GM06990 (cell line): Measurements from ENCODE around the gene GRID1.

ENCODE experiments used
- DNase-seq: peaks from one replicate; pipeline ENCODE4 v3.0.0-alpha.2; 2011; ENCODE audit not compliant: insufficient read length; ENCODE audit errors: extremely low read depth
- H3K27me3 ChIP-seq: replicated peaks from 2 replicates; pipeline ENCODE4 v1.6.0; 2011; ENCODE audit warnings: low read length; ENCODE audit not compliant: control insufficient read depth, insufficient read depth
- H3K36me3 ChIP-seq: 2 replicates; pipeline ENCODE4 v1.5.1; 2011; ENCODE audit warnings: low read length; ENCODE audit not compliant: control insufficient read depth, insufficient read depth
- H3K4me3 ChIP-seq: replicated peaks from 2 replicates; pipeline ENCODE4 v1.5.1; 2011; ENCODE audit warnings: low read depth, mild to moderate bottlenecking, control low read depth, low read length
- TF ChIP-seq, protein P1 (sequence below): IDR thresholded peaks from 2 replicates; pipeline ENCODE4 v1.5.1; 2011; ENCODE audit warnings: low read length, control low read depth, mild to moderate bottlenecking, inconsistent platforms; ENCODE audit not compliant: insufficient read depth, poor library complexity, severe bottlenecking

The GRID1 gene

DNA sequence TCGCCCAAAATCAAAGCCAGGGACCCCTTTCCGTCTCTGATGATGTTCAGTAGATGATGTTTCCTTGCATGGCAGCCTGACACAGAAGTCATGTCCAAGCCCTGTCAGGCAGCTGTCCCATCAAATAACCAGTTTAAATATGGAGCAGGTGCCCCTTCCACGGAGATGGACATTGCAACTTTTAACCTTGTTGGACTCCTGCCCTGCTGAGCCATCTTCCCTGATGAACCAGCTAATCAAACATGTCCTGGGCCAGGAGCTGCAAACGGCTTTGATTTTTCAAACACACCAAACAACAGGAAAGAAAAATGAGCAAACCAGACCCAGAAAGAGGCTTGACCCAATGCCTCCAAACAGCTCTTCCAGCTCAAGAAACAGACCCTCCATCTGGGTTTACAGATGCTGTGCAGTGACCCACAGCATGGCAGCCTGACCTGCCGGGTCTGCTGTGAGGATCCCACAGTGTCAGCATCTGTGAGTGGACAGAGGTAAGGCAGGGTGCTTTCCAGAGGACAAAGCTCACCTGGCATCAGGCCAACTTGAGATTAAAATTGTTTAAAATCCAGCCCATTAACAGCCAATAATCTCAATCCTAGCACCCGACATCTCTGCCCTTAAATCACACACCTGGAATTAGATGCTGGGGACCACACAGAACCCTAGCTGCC, 372.6 kb downstream of the GRID1 start:
- no peak for DNase-seq
- TF ChIP-seq, protein P1, sequence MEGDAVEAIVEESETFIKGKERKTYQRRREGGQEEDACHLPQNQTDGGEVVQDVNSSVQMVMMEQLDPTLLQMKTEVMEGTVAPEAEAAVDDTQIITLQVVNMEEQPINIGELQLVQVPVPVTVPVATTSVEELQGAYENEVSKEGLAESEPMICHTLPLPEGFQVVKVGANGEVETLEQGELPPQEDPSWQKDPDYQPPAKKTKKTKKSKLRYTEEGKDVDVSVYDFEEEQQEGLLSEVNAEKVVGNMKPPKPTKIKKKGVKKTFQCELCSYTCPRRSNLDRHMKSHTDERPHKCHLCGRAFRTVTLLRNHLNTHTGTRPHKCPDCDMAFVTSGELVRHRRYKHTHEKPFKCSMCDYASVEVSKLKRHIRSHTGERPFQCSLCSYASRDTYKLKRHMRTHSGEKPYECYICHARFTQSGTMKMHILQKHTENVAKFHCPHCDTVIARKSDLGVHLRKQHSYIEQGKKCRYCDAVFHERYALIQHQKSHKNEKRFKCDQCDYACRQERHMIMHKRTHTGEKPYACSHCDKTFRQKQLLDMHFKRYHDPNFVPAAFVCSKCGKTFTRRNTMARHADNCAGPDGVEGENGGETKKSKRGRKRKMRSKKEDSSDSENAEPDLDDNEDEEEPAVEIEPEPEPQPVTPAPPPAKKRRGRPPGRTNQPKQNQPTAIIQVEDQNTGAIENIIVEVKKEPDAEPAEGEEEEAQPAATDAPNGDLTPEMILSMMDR, result no peak
- Histone ChIP-seq H3K4me3 (no peak overlapping the region), H3K27me3 (no peaks in the 10 kb centered on the region), H3K36me3 (no peaks in the 10 kb centered on the region)

DNA sequence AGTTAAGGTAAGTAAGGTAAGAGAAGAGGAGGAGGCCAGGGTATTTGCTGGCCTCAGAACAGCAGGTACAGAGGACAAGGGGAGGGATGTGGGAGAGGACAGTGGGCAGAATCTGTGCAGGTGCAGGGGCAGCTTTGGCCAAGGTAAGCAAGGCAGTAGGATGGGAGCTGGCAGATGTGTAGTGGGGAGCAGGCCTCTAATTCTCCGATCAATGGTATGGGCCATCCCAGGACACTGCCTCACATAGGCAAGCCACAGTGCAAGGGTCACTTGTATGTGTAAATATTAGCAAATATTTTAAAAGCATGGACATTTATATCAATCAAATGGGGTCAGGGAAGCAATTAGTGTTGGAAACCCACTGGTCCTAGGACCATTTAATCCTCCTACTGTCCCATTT, 373.5 kb downstream of the GRID1 start:
- H3K27me3 ChIP-seq, result no peaks in the 10 kb centered on the region
- TF ChIP-seq, protein P1, result no peak
- no peak overlapping the region for H3K4me3 ChIP-seq
- H3K36me3 ChIP-seq, result no peaks in the 10 kb centered on the region
- no peak for DNase-seq

DNA sequence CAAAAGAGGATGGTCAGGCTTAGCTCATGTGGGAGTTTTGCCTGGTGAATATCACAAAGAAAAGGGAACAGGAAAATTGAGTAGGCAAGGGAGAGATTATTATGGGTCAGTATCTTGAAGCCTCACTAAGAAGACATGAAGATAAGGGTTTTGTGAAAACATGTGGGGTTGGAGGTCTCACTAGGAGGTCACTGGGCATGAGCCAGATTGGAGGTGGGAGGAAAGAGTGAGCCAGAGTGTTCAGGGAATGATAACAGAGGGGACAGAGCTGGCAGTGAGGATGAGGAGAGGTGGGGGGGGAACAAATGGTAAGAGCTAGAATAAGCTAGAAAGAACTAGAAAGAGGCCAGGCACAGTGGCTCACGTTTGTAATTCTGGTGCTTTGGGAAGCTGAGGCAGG, 374.3 kb downstream of the GRID1 start:
- no peak for DNase-seq
- no peak overlapping the region for H3K4me3 ChIP-seq
- TF ChIP-seq, protein P1, result no peak
- H3K27me3 ChIP-seq, result no peaks in the 10 kb centered on the region
- H3K36me3 ChIP-seq, result no peaks in the 10 kb centered on the region

DNA sequence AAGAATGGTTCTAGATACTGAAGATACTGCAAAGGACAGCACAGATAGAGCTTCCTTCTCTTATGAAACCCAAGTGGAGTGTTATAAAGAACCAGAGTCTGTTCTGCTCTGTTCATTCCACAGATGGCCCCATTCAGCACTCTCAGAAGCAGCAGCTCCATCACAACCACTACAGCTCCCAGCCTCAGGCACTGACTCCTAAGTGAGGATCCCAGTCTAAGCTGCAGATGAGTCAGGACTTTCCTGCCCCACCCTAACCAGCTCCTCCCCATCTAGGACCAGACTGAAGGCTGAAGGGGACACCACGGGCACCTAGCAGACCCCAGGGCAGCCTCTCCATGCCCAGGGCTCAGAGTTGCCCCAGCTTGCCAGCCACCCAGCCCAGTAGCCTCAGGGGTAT, 379.8 kb downstream of the GRID1 start:
- no peak for DNase-seq
- Histone ChIP-seq H3K36me3 (no peaks in the 10 kb centered on the region), H3K27me3 (no peaks in the 10 kb centered on the region; the same call in 1 of the 2 replicates), H3K4me3 (no peak overlapping the region)
- TF ChIP-seq, protein P1, result no peak

DNA sequence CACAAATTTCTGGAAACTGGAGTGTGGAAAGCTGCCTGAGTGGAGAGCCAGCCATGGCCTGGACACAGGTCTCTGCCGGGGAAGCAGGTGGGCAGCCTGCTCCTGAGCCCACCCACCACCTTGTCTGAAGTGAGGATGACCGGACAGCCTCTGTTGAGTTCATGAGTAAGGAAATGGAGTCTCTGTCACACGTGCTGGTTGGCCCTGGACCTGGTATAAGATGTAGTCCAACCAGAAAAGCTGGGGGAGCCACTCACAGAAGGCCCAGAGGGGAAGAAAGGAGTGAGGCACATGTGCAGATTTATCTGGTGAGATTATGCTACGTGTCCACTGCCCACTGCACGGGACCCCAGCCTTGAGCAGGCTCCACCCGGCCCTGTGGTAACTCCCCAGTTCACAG, 383.5 kb downstream of the GRID1 start:
- no peak overlapping the region for H3K4me3 ChIP-seq
- TF ChIP-seq, protein P1, result no peak

DNA sequence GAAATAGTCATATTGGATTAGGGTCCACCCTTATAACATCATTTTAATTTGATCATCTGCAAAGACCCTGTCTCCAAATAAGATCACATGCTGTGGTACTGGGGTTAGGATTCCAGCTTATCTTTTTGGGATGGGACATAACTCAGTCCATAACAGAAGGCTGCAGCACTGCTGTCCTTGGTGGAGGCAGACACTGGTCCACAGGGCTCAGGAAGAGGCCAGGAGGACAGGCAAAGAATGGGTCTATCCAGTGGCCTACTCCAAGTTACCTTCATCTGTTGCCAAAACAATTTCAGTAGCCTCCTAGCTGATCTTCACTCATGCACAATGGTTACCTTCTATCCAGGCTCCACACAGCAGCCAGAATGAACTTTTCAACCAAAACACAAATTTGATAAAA, 387.0 kb downstream of the GRID1 start:
- H3K27me3 ChIP-seq, result no peaks in the 10 kb centered on the region
- no peak for DNase-seq
- H3K4me3 ChIP-seq, result no peak overlapping the region
- H3K36me3 ChIP-seq, result no peaks in the 10 kb centered on the region
- TF ChIP-seq, protein P1, result no peak

More for the DNA sequence above, 383.5 kb downstream of the GRID1 start:
- Histone ChIP-seq H3K27me3 (no peaks in the 10 kb centered on the region; the same call in 1 of the 2 replicates), H3K36me3 (no peaks in the 10 kb centered on the region)
- DNase-seq, result no peak
